Nucleus accumbens (tissue), 56 donors: ENCODE data around the gene PROKR2.

Experiments used
- DNase-seq, 56 donors: peaks; one replicate each; lab custom pipeline; 2025; lab: John Stamatoyannopoulos, UW

Gene PROKR2

GRCh38 chr20:5316188-5317158 lies at the start of gene PROKR2:
Gene PROKR2 (minus strand): TSS chr20:5316954. CDS start chr20:5314369, 2,585 bp downstream.
- no peak for DNase-seq

GRCh38 chr20:5364997-5365597 lies 48.3 kb upstream of the PROKR2 start:
- DNase-seq: no peak

- DNase-seq: no peak
Observed at GRCh38 chr20:5364136-5364821, 47.5 kb upstream of the PROKR2 start.

- DNase-seq: no peak
Observed at GRCh38 chr20:5362771-5363170, 46.0 kb upstream of the PROKR2 start.

- no peak for DNase-seq
Observed at GRCh38 chr20:5361176-5361575, 44.4 kb upstream of the PROKR2 start.

GRCh38 chr20:5357946-5358345 lies 41.2 kb upstream of the PROKR2 start:
- DNase-seq: no peak

GRCh38 chr20:5356941-5357340 lies 40.2 kb upstream of the PROKR2 start:
- DNase-seq: no peak

- no peak for DNase-seq
Observed at GRCh38 chr20:5354901-5355300, 38.1 kb upstream of the PROKR2 start.

- no peak for DNase-seq
Observed at GRCh38 chr20:5353624-5354496, 37.1 kb upstream of the PROKR2 start.

GRCh38 chr20:5349448-5349847 lies 32.7 kb upstream of the PROKR2 start:
- no peak for DNase-seq

- no peak for DNase-seq
Observed at GRCh38 chr20:5342021-5342420, 25.3 kb upstream of the PROKR2 start.

GRCh38 chr20:5331340-5331739 lies 14.6 kb upstream of the PROKR2 start:
- no peak for DNase-seq

- no peak for DNase-seq
Observed at GRCh38 chr20:5328268-5328667, 11.5 kb upstream of the PROKR2 start.

- DNase-seq: no peak
Observed at GRCh38 chr20:5327356-5327755, 10.6 kb upstream of the PROKR2 start.

- DNase-seq: no peak
Observed at GRCh38 chr20:5315807-5316187, 957 bp downstream of the PROKR2 start.

- DNase-seq: no peak
Observed at GRCh38 chr20:5313916-5314315, 2.8 kb downstream of the PROKR2 start.

GRCh38 chr20:5312518-5312917 lies 4.2 kb downstream of the PROKR2 start:
- DNase-seq: no peak

GRCh38 chr20:5309971-5310370 lies 6.8 kb downstream of the PROKR2 start:
- no peak for DNase-seq

- DNase-seq: no peak
Observed at GRCh38 chr20:5298811-5299210, 17.9 kb downstream of the PROKR2 start.

- DNase-seq: no peak
Observed at GRCh38 chr20:5297280-5298004, 19.3 kb downstream of the PROKR2 start.
